Adrenal gland (tissue), 12 donors: ENCODE results near the gene SPATA31D1. TPM values are rescaled to one million over a fixed set of nuclear protein-coding genes. Genes with fewer than 3 reads are reported as not detected.

Source experiments
- DNase-seq, 7 donors: peaks; one replicate each; pipeline ENCODE4 v3.0.0-alpha.2; 2019 to 2020
- H3K27ac ChIP-seq, 5 donors: fragments of 200-600 bp; sonication (generic) in 4 of 5; 1 replicate in 3 of 5; 2 replicates in 2 of 5; pipeline versions ENCODE4 v1.5.1 to v1.8.0; 2016 to 2020; ENCODE audit warnings: mild to moderate bottlenecking in 1 of 5
- H3K27me3 ChIP-seq: fragments of 200-600 bp; 2 replicates; pipeline ENCODE4 v1.8.0; 2021
- H3K36me3 ChIP-seq, 2 donors: fragments of 200-600 bp; replicated peaks in 1 of 2; 1 replicate in 1 of 2; 2 replicates in 1 of 2; pipeline versions ENCODE4 v1.5.1 to v1.8.0; 2018 to 2022
- H3K4me1 ChIP-seq, 2 donors: fragments of 200-600 bp; replicated peaks in 1 of 2; 1 replicate in 1 of 2; 2 replicates in 1 of 2; pipeline versions ENCODE4 v1.5.1 to v1.8.0; 2018 to 2021
- H3K4me3 ChIP-seq, 4 donors: fragments of 200-600 bp; sonication (generic) in 3 of 4; one replicate each; pipeline ENCODE4 v1.5.1; 2016 to 2018
- H3K9me3 ChIP-seq, 3 donors: fragments of 200-600 bp; sonication (generic) in 1 of 3; replicated peaks in 1 of 3; 1 replicate in 2 of 3; 2 replicates in 1 of 3; pipeline versions ENCODE4 v1.5.1 to v1.8.0; 2016 to 2021
- POLR2A ChIP-seq, 2 donors: fragments of 450-650 bp; IDR thresholded peaks; one replicate each; pipeline ENCODE4 v1.6.1; 2017; ENCODE audit warnings: antibody characterized with exemption in 2 of 2, mild to moderate bottlenecking in 2 of 2, moderate library complexity in 1 of 2
- WGBS, 4 donors: extraction: QIAGEN DNeasy Blood & Tissue Kit in 2 of 4; methylation state at CpG; one replicate each; pipeline versions ENCODE4 v1.1.5 to v1.1.7; 2013 to 2017; 5-methylcytosine and 5-hydroxymethylcytosine counted together
- intact Hi-C, 2 donors: fragments of 100-400 bp; cut with DNase I; formaldehyde crosslinking; loops; one replicate each; pipeline versions ENCODE4 v1.14.1 to v1.15.0; 2022 to 2023
- polyA plus RNA-seq, 3 donors: library from polyadenylated mRNA; stranded (reverse); fragments of 200-250 nt in 2 of 3; fragments of 350-450 nt in 1 of 3; fragmentation: Illumina TruSeq in 1 of 3; extraction: RNeasy Lipid Tissue Mini Kit (QIAGEN cat#74804) in 1 of 3; gene quantifications; one replicate each; pipeline ENCODE4 v1.2.3, GENCODE V29; 2013 to 2014
- total RNA-seq, 9 donors: library from RNA; depleted of rRNA in 4 of 9; stranded (reverse); fragments of >200 nt in 4 of 9; fragments of 120-200 nt in 1 of 9; fragmentation: NEBNext Ultra II Directional in 1 of 9; extraction: Animal tissue kit (Norgen Biotek cat#: 25700) in 1 of 9; gene quantifications; one replicate each; pipeline versions ENCODE4 v1.1.0 to v1.2.4, GENCODE V29; 2013 to 2023
- TF ChIP-seq, protein P1 (sequence below), 6 experiments: fragments of 450-650 bp in 4 of 6; fragments of 200-600 bp in 2 of 6; sonication (generic) in 1 of 6; IDR thresholded peaks; 1 replicate in 5 of 6; 2 replicates in 1 of 6; pipeline versions ENCODE4 v1.5.1 to v1.8.0; 2016 to 2021; ENCODE audit warnings: antibody characterized with exemption in 6 of 6, mild to moderate bottlenecking in 2 of 6, moderate library complexity in 1 of 6
- donor health status: healthy with polysubstance abuse.
- donor health status: Bipolar disorder and iron deficiency.
- donor health status: DM: yes; HTN: yes; CAD: no.
- donor health status: DM: no; HTN: no; CAD: no.
- donor health status: DM: no; HTN: no; CAD: no.
- donor health status: DM: yes; HTN: yes; CAD: no.

SPATA31D1 gene
- total and polyA plus RNA-seq, 12 donors: not detected

DNA sequence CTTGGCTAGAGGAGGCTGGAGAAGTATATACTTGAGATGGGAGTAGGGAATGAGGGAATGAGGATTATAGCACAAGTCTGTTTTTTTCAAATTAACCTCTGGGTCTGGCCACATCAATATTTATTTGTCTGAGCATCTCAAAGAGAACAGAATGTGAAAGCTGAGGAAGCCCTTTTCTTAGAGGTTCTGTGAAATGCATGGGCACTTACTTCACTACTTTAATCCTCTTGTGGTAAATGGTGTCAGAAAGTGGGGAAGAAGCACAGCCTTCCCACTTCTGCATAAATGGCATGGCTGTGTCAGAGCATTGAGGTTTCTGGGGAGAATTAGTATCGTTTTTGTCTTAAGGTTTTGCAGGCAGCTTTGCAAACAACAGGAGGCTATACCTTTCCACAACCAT, 48.6 kb downstream of the SPATA31D1 start:
- Histone ChIP-seq H3K27ac (no peak overlapping the region), H3K9me3 (no peaks in the 10 kb centered on the region), H3K36me3 (no peaks in the 10 kb centered on the region), H3K27me3 (no peaks in the 10 kb centered on the region), H3K4me3 (no peak overlapping the region), H3K4me1 (peaks cover 0 to under 1% of the 10 kb centered on the region in 2 donors)
- no peak for TF ChIP-seq POLR2A (IDR thresholded peaks at IDR 0.05)
- TF ChIP-seq, protein P1, sequence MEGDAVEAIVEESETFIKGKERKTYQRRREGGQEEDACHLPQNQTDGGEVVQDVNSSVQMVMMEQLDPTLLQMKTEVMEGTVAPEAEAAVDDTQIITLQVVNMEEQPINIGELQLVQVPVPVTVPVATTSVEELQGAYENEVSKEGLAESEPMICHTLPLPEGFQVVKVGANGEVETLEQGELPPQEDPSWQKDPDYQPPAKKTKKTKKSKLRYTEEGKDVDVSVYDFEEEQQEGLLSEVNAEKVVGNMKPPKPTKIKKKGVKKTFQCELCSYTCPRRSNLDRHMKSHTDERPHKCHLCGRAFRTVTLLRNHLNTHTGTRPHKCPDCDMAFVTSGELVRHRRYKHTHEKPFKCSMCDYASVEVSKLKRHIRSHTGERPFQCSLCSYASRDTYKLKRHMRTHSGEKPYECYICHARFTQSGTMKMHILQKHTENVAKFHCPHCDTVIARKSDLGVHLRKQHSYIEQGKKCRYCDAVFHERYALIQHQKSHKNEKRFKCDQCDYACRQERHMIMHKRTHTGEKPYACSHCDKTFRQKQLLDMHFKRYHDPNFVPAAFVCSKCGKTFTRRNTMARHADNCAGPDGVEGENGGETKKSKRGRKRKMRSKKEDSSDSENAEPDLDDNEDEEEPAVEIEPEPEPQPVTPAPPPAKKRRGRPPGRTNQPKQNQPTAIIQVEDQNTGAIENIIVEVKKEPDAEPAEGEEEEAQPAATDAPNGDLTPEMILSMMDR (IDR thresholded peaks at IDR 0.05): no peak
- no peak for DNase-seq
- 77 to 94% (median 79%) methylated on average over 1 of the region's 1 CpG for WGBS, 4 donors
- intact Hi-C loops: no loop called here

DNA sequence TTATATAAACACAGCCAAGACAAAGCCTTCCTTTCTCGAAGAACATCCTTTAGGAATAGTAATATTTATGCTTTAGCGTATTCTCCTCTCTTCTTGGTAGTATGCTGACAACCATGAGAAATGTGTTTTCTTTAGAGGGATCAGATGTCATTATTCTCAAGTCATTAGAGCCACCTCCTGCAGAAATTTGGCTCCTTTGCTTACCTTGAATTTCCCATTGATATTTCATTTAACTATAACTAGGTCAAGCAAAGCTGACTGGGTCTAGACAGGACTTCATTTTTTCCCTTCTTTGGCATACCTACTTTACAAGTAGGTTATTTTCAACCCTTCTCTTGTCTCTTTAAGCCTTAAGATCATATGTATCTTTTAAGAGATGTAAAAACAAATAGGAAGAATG, 50.3 kb downstream of the SPATA31D1 start:
- Histone ChIP-seq H3K27ac (no peak overlapping the region), H3K4me3 (no peak overlapping the region), H3K9me3 (no peaks in the 10 kb centered on the region), H3K36me3 (no peaks in the 10 kb centered on the region), H3K4me1 (no peaks in the 10 kb centered on the region), H3K27me3 (no peaks in the 10 kb centered on the region)
- TF ChIP-seq, protein P1 (IDR thresholded peaks at IDR 0.05): no peak
- no peak for TF ChIP-seq POLR2A (IDR thresholded peaks at IDR 0.05)
- DNase-seq: no peak
- WGBS, 4 donors: 90 to 96% (median 93%) methylated on average over 2 of the region's 2 CpGs
- intact Hi-C loops: no loop called here

Other genes with a start within 250 kb of the SPATA31D1 start
- gene SPATA31D4, start 60.3 kb upstream of the SPATA31D1 start, total RNA-seq: not detected
- gene SPATA31D4, start 60.3 kb upstream of the SPATA31D1 start, polyA plus RNA-seq: not detected
- gene SPATA31D3, start 45.3 kb upstream of the SPATA31D1 start, total RNA-seq: not detected
- under 1 TPM in 1 of 3 donors, not detected in 2; 0.08 TPM for gene SPATA31D3, start 45.3 kb upstream of the SPATA31D1 start, polyA plus RNA-seq